OCI-LY7 (cell line): ENCODE results near the gene SPG11. TPM values are rescaled to one million over a fixed set of nuclear protein-coding genes. Genes with fewer than 3 reads are reported as not detected.

Experiments
- BruUV-seq: library from RNA; stranded (reverse); fragments of 400-500 nt; replicated peaks from 2 replicates; lab custom pipeline; 2021; lab: Mats Ljungman, UMichigan
- CTCF ChIA-PET: fragments of 300-600 bp; sonication (Branson Sonifier 250); formaldehyde crosslinking; loops from one replicate; lab custom pipeline; 2022; ENCODE audit warnings: antibody characterized with exemption; ENCODE audit not compliant: unreplicated experiment; lab: Charles Lee
- POLR2A ChIA-PET: fragments of 300-600 bp; sonication (Branson Sonifier 250); formaldehyde crosslinking; loops from one replicate; lab custom pipeline; 2022; ENCODE audit warnings: antibody characterized with exemption; lab: Charles Lee
- DNase-seq: peaks from one replicate; pipeline ENCODE4 v3.0.0-alpha.2; 2015; ENCODE audit warnings: low spot score
- H2AFZ ChIP-seq: fragments of 200-600 bp; sonication (generic), shearing (Covaris generic); 2 replicates; pipeline ENCODE4 v1.6.1; 2014; ENCODE audit warnings: mild to moderate bottlenecking, antibody characterized with exemption, low read length, moderate library complexity
- H3K27ac ChIP-seq: fragments of 200-600 bp; sonication (generic); 2 replicates; pipeline ENCODE4 v1.5.1; 2014; ENCODE audit warnings: mixed run types, low read depth, mild to moderate bottlenecking, moderate library complexity, low read length, inconsistent platforms; ENCODE audit not compliant: poor library complexity, severe bottlenecking
- H3K36me3 ChIP-seq: fragments of 200-600 bp; sonication (generic); 2 replicates; pipeline ENCODE4 v1.6.1; 2014; ENCODE audit warnings: mild to moderate bottlenecking, antibody characterized with exemption, low read length, moderate library complexity, mixed read lengths; ENCODE audit not compliant: insufficient read depth
- H3K4me1 ChIP-seq: fragments of 200-600 bp; sonication (generic); 2 replicates; pipeline ENCODE4 v1.5.1; 2014; ENCODE audit warnings: mild to moderate bottlenecking, low read length; ENCODE audit not compliant: insufficient read depth, poor library complexity, severe bottlenecking
- H3K4me2 ChIP-seq: fragments of 200-600 bp; sonication (generic); 2 replicates; pipeline ENCODE4 v1.6.1; 2014; ENCODE audit warnings: mild to moderate bottlenecking, low read length
- H3K4me3 ChIP-seq: fragments of 200-600 bp; sonication (generic); 2 replicates; pipeline ENCODE4 v1.5.1; 2014; ENCODE audit warnings: mild to moderate bottlenecking, low read depth, low read length; ENCODE audit not compliant: poor library complexity, severe bottlenecking
- H3K79me2 ChIP-seq: fragments of 200-600 bp; sonication (generic); 2 replicates; pipeline ENCODE4 v1.6.1; 2016; ENCODE audit warnings: low read depth, mild to moderate bottlenecking, low read length, moderate library complexity, mixed read lengths; ENCODE audit not compliant: insufficient read depth
- H3K9me2 ChIP-seq: fragments of 200-600 bp; sonication (generic); 2 replicates; pipeline ENCODE4 v1.6.1; 2016; ENCODE audit warnings: mild to moderate bottlenecking, low read length, mixed read lengths; ENCODE audit not compliant: insufficient read depth
- H3K9me3 ChIP-seq: fragments of 200-600 bp; sonication (generic); 2 replicates; pipeline ENCODE4 v1.6.1; 2014; ENCODE audit warnings: mild to moderate bottlenecking, mixed run types, low read length, mixed read lengths
- H4K20me1 ChIP-seq: fragments of 200-600 bp; sonication (generic); 2 replicates; pipeline ENCODE4 v1.6.1; 2014; ENCODE audit warnings: mild to moderate bottlenecking, antibody characterized with exemption, low read length, moderate library complexity, mixed read lengths; ENCODE audit not compliant: insufficient read depth
- CTCF ChIP-seq: fragments of 200-600 bp; sonication (generic); conservative IDR thresholded peaks from 2 replicates; pipeline ENCODE4 v1.5.1; 2014; ENCODE audit warnings: mild to moderate bottlenecking, antibody characterized with exemption, low read length, moderate library complexity, mixed read lengths
- EZH2phosphoT487 ChIP-seq: fragments of 200-600 bp; sonication (generic); IDR thresholded peaks from 2 replicates; pipeline ENCODE4 v1.6.1; 2018; ENCODE audit warnings: low read depth, borderline replicate concordance, mild to moderate bottlenecking, mixed run types, antibody characterized with exemption, low read length, moderate library complexity, mixed read lengths
- intact Hi-C: fragments of 100-400 bp; cut with micrococcal nuclease; formaldehyde crosslinking; loops from one replicate; pipeline ENCODE4 v1.10.0; 2022; ENCODE audit not compliant: unreplicated experiment
- total RNA-seq, 2 experiments: library from RNA; depleted of rRNA in 1 of 2; stranded (reverse); fragments of >200 nt in 1 of 2; shearing (Covaris generic) in 1 of 2; gene quantifications; 2 replicates each; pipeline ENCODE4 v1.2.3, GENCODE V29; 2014 to 2022

The SPG11 gene
- total RNA-seq, 2 experiments from 2014 or later, result 69.1 to 92.8 TPM

DNA sequence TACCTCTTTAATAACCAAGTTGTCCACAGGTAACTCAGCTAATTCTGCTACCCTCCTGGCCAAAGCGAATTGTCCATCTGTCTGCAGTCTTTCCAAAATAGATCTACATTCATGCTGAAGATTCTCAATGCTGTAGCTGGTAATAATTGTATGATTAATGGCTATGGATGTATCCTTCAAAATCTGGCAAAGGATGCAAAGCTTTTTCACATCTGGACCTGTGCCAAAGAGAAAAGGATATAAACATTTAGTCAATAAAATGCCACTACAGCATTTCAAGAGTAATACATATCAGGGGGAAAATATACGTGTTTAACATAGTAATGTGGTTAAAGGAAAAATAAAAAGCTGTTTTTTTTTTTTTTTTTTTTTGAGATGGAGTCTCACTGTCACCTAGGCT is 77.8 kb downstream of the SPG11 start:
- intact Hi-C loops, result loop anchor here (5.0 kb wide), 1 partner anchor 77 kb away; the partner anchor contains the start of gene SPG11

DNA sequence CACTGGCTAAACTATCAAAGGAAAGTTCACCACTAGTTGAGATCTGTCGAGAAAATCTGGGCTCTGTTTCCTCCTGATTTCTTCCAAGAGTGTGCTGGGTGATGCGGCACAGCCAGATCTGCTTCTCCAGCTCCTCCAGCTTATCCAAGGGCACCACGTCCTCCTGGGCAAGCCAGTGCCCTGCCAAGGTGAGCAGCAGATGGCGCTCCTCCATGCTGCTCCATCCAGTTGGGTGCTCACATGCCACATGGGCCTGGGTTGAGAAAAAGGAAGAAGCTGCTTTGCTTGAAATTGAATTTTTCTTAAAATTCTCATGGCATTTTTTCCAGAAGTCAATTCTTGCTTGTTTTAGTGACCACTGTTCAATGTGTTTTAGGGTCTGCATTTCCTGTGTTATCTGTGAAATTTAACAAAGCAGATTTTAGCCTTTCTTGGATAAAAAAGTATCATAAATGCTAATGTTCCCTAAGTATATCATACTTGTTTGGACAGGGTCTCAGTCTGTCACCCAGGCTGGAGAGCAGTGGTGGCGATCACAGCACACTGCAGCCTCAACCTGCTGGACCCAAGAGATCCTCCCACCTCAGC is 79.2 kb downstream of the SPG11 start:
- Histone ChIP-seq H3K36me3 (peaks cover 93% of the 10 kb centered on the region), H4K20me1 (no peaks in the 10 kb centered on the region), H2AFZ (no peak overlapping the region), H3K9me3 (no peaks in the 10 kb centered on the region), H3K4me2 (no peak overlapping the region), H3K4me1 (no peaks in the 10 kb centered on the region), H3K9me2 (no peaks in the 10 kb centered on the region), H3K27ac (no peak overlapping the region), H3K79me2 (no peaks in the 10 kb centered on the region), H3K4me3 (no peak overlapping the region)
- no TSS peak for BruUV-seq
- POLR2A ChIA-PET, result interaction anchor here (0.9 to 1.1 kb wide), 2 partner anchors 30 to 152 kb away, joined by 3 to 4 read pairs; partner anchors contain the start of gene TRIM69
- DNase-seq, result peak; percentile 64
- intact Hi-C loops, result no loop called here
- CTCF ChIA-PET, result interaction anchor here (0.9 kb wide), 1 partner anchor 152 kb away, joined by 3 read pairs; the partner anchor contains the start of gene TRIM69
- no peak for TF ChIP-seq EZH2phosphoT487
- TF ChIP-seq CTCF, result peak; percentile 86

More for the DNA sequence above, 77.8 kb downstream of the SPG11 start:
- Histone ChIP-seq H3K4me2 (no peak overlapping the region), H3K4me3 (no peak overlapping the region), H4K20me1 (no peaks in the 10 kb centered on the region), H3K9me2 (no peaks in the 10 kb centered on the region), H3K4me1 (no peaks in the 10 kb centered on the region), H2AFZ (no peak overlapping the region), H3K27ac (no peak overlapping the region), H3K9me3 (no peaks in the 10 kb centered on the region), H3K79me2 (no peaks in the 10 kb centered on the region), H3K36me3 (peaks cover 94% of the 10 kb centered on the region)
- ChIA-PET CTCF (no interaction called here), POLR2A (interaction anchor here (0.6 to 1.4 kb wide), 4 partner anchors 14 to 161 kb away, joined by 3 to 8 read pairs (median 3); no protein-coding TSS in a partner anchor)
- no peak for DNase-seq
- no TSS peak for BruUV-seq
- TF ChIP-seq EZH2phosphoT487, result no peak
- no peak for TF ChIP-seq CTCF

GRCh38 chr15:44580105-44580504 is 83.4 kb downstream of the SPG11 start:
- Histone ChIP-seq H3K4me3 (no peak overlapping the region), H3K9me3 (no peaks in the 10 kb centered on the region), H3K4me2 (no peak overlapping the region), H3K4me1 (no peaks in the 10 kb centered on the region), H3K27ac (no peak overlapping the region), H2AFZ (no peak overlapping the region), H4K20me1 (no peaks in the 10 kb centered on the region), H3K36me3 (peaks cover 68% of the 10 kb centered on the region), H3K9me2 (no peaks in the 10 kb centered on the region), H3K79me2 (no peaks in the 10 kb centered on the region)
- no TSS peak for BruUV-seq
- TF ChIP-seq EZH2phosphoT487, result no peak
- no peak for TF ChIP-seq CTCF
- ChIA-PET CTCF (no interaction called here), POLR2A (interaction anchor here (0.7 to 1.4 kb wide), 3 partner anchors 11 to 156 kb away, joined by 3 to 5 read pairs (median 4); partner anchors contain the start of gene TRIM69)
- intact Hi-C loops, result no loop called here
- no peak for DNase-seq
